VCaP (cell line): ENCODE results near the gene ARHGEF28.

Experiments used
- H3K27ac ChIP-seq: fragments of 450-650 bp; 2 replicates; pipeline ENCODE4 v1.5.1; 2017
- CTCF ChIP-seq: fragments of 450-650 bp; conservative IDR thresholded peaks from 2 replicates; pipeline ENCODE4 v1.5.1; 2017; ENCODE audit warnings: mild to moderate bottlenecking, moderate library complexity

Gene ARHGEF28

GRCh38 chr5:73955271-73955846 is 329.4 kb downstream of the ARHGEF28 start:
- TF ChIP-seq CTCF = no peak
- no peak overlapping the region for H3K27ac ChIP-seq

GRCh38 chr5:73957397-73958001 is 331.5 kb downstream of the ARHGEF28 start:
- H3K27ac ChIP-seq = no peak overlapping the region
- TF ChIP-seq CTCF = no peak

- no peak for TF ChIP-seq CTCF
- no peak overlapping the region for H3K27ac ChIP-seq
Observed at GRCh38 chr5:73958037-73958436, 332.0 kb downstream of the ARHGEF28 start.

- H3K27ac ChIP-seq = no peak overlapping the region
- TF ChIP-seq CTCF = no peak
Observed at GRCh38 chr5:73960023-73960422, 334.0 kb downstream of the ARHGEF28 start.

GRCh38 chr5:73960426-73960825 is 334.4 kb downstream of the ARHGEF28 start:
- TF ChIP-seq CTCF = no peak
- H3K27ac ChIP-seq = no peak overlapping the region

GRCh38 chr5:73962801-73963425 is 336.9 kb downstream of the ARHGEF28 start:
- H3K27ac ChIP-seq = no peak overlapping the region
- no peak for TF ChIP-seq CTCF

- no peak for TF ChIP-seq CTCF
- H3K27ac ChIP-seq = no peak overlapping the region
Observed at GRCh38 chr5:73964352-73964865, 338.4 kb downstream of the ARHGEF28 start.
